Osteocyte (in vitro differentiated cells): Measurements from ENCODE around the gene GLRA1. TPM values are rescaled to one million over a fixed set of nuclear protein-coding genes. Genes with fewer than 3 reads are reported as not detected.

Experiments used
- DNase-seq: peaks from one replicate; pipeline ENCODE4 v3.0.0; 2021; ENCODE audit warnings: mixed read lengths; ENCODE audit not compliant: unreplicated experiment; ENCODE audit errors: extremely low spot score
- H3K27ac Mint-ChIP-seq: one replicate; pipeline ENCODE4 v1.8.0; 2021; ENCODE audit warnings: mild to moderate bottlenecking, mixed read lengths; ENCODE audit not compliant: unreplicated experiment
- H3K27me3 Mint-ChIP-seq: one replicate; pipeline ENCODE4 v1.8.0; 2021; ENCODE audit warnings: mixed read lengths; ENCODE audit not compliant: unreplicated experiment
- H3K36me3 Mint-ChIP-seq: one replicate; pipeline ENCODE4 v1.8.0; 2021; ENCODE audit warnings: mixed read lengths; ENCODE audit not compliant: unreplicated experiment
- H3K4me1 Mint-ChIP-seq: one replicate; pipeline ENCODE4 v1.8.0; 2021; ENCODE audit warnings: mixed read lengths; ENCODE audit not compliant: unreplicated experiment
- H3K4me3 Mint-ChIP-seq: one replicate; pipeline ENCODE4 v1.8.0; 2021; ENCODE audit warnings: mild to moderate bottlenecking, moderate library complexity, mixed read lengths; ENCODE audit not compliant: unreplicated experiment
- H3K9me3 Mint-ChIP-seq: one replicate; pipeline ENCODE4 v1.8.0; 2021; ENCODE audit warnings: mixed read lengths; ENCODE audit not compliant: unreplicated experiment
- CTCF ChIP-seq: fragments of 200-600 bp; sonication (generic); IDR thresholded peaks from 2 replicates; pipeline ENCODE4 v1.5.0; 2021; ENCODE audit warnings: antibody characterized with exemption, mild to moderate bottlenecking, moderate library complexity
- total RNA-seq: library from RNA; stranded (reverse); gene quantifications from 2 replicates; pipeline ENCODE4 v1.2.1, GENCODE V29; 2021

The GLRA1 gene
- total RNA-seq, 1 donor from 2014 or later: not detected

- Mint-ChIP-seq H3K27ac (no peak overlapping the region), H3K36me3 (no peaks in the 10 kb centered on the region), H3K9me3 (no peaks in the 10 kb centered on the region), H3K4me1 (peaks cover 59% of the 10 kb centered on the region), H3K4me3 (no peak overlapping the region), H3K27me3 (peaks cover 32% of the 10 kb centered on the region)
- DNase-seq: no peak
- TF ChIP-seq CTCF: no peak
Measured at GRCh38 chr5:151904127-151904526, 20.5 kb downstream of the GLRA1 start.

- peaks cover 26% of the 10 kb centered on the region for H3K27me3 Mint-ChIP-seq
- no peaks in the 10 kb centered on the region for H3K9me3 Mint-ChIP-seq
- no peak for TF ChIP-seq CTCF
Measured at GRCh38 chr5:151903243-151903653, 21.4 kb downstream of the GLRA1 start.

GRCh38 chr5:151902215-151902614 lies 22.4 kb downstream of the GLRA1 start:
- H3K4me1 Mint-ChIP-seq: peaks cover 74% of the 10 kb centered on the region
- TF ChIP-seq CTCF: no peak
- H3K4me3 Mint-ChIP-seq: no peak overlapping the region
- no peak overlapping the region for H3K27ac Mint-ChIP-seq
- no peak for DNase-seq
- peaks cover 22% of the 10 kb centered on the region for H3K27me3 Mint-ChIP-seq
- no peaks in the 10 kb centered on the region for H3K36me3 Mint-ChIP-seq
- H3K9me3 Mint-ChIP-seq: no peaks in the 10 kb centered on the region

More at GRCh38 chr5:151903243-151903653, 21.4 kb downstream of the GLRA1 start:
- Mint-ChIP-seq H3K4me1 (peaks cover 66% of the 10 kb centered on the region), H3K36me3 (no peaks in the 10 kb centered on the region), H3K4me3 (no peak overlapping the region), H3K27ac (no peak overlapping the region)
- DNase-seq: no peak

GRCh38 chr5:151901611-151902010 lies 23.0 kb downstream of the GLRA1 start:
- H3K27me3 Mint-ChIP-seq: peaks cover 16% of the 10 kb centered on the region
- no peak overlapping the region for H3K27ac Mint-ChIP-seq
- no peak for DNase-seq
- H3K36me3 Mint-ChIP-seq: no peaks in the 10 kb centered on the region
- no peak overlapping the region for H3K4me3 Mint-ChIP-seq
- H3K4me1 Mint-ChIP-seq: peaks cover 78% of the 10 kb centered on the region
- H3K9me3 Mint-ChIP-seq: no peaks in the 10 kb centered on the region
- TF ChIP-seq CTCF: no peak

GRCh38 chr5:151900891-151901290 lies 23.8 kb downstream of the GLRA1 start:
- no peaks in the 10 kb centered on the region for H3K9me3 Mint-ChIP-seq
- H3K4me3 Mint-ChIP-seq: no peak overlapping the region
- H3K36me3 Mint-ChIP-seq: no peaks in the 10 kb centered on the region
- peaks cover 79% of the 10 kb centered on the region for H3K4me1 Mint-ChIP-seq
- TF ChIP-seq CTCF: no peak
- DNase-seq: no peak
- H3K27me3 Mint-ChIP-seq: peaks cover 15% of the 10 kb centered on the region
- peak overlapping the region; percentile 29 for H3K27ac Mint-ChIP-seq
